HG03442 (cell line): Measurements from ENCODE around the gene OR2T12.
"Not testable (repeated sequence)": the region's sequence is repeated elsewhere in the genome, so short reads cannot be mapped to it uniquely, and the experiment has no call there.

Experiments
- ATAC-seq: cut with Tn5 transposase; IDR thresholded peaks from one replicate; pipeline ENCODE4 v1.9.1; 2021; ENCODE audit warnings: mild to moderate bottlenecking, moderate library complexity; ENCODE audit not compliant: unreplicated experiment

Gene OR2T12, protein sequence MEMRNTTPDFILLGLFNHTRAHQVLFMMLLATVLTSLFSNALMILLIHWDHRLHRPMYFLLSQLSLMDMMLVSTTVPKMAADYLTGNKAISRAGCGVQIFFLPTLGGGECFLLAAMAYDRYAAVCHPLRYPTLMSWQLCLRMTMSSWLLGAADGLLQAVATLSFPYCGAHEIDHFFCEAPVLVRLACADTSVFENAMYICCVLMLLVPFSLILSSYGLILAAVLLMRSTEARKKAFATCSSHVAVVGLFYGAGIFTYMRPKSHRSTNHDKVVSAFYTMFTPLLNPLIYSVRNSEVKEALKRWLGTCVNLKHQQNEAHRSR

DNA sequence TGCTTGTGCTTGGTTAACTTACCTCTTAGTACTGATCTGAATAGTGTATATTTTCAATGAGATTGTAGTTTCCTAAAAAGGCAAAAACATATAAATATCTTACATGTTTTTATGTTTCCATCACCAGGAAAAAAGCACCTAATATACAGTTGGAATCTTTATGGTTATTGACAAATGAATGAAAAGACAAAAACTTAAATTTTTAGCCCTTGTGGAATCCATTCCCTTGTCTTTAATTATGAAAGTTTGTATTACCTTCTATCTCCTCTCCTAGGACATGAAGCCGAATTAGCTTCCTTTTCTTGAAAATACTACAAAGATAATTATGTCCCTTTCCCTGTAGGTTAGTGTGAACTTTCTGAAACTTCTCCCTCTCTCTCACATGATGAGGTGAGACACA is at the start of gene OR2T12:
OR2T12 (minus strand) TSS at position 101 of the 400 bp plus-strand sequence. CDS start 7,846 bp downstream, outside the sequence.
- ATAC-seq = no peak

DNA sequence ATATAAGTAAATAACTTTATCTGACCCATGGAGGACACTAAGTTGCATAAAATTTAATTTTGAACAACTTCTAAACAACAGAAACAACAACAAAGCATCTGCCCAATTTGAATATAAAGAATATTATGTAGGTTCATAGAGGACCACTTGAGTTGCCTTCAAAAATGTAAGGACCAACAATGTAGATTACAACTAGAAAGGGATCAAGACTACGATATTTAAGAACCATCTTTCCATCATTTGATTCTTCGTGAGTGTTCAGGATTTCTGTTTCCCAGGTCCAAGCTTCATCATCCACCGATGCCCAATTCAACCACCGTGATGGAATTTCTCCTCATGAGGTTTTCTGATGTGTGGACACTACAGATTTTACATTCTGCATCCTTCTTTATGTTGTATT is 45.3 kb upstream of the OR2T12 start, which contains the start of gene OR14C36:
OR14C36 (plus strand) TSS at position 301 of the 400 bp plus-strand sequence; CDS start at position 301, 0 bp downstream.
- ATAC-seq = no peak

DNA sequence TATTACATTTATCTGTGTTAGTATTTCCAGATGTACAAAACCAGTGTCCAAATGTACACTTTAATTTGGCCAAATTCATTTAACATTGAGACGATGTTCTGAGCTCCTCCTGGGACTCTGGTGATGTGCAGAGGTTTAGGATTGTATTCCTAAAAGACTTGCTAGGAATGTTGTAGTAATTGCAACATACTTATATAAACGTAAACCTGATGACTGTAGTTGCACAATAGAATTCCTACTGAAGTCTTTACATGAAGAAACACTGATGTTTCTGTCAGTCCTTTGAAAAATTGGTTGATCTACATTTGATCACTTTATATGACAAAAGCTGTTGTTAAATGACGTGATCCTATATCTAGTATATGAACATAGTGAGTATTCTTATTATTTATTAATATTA is 40.2 kb upstream of the OR2T12 start:
- ATAC-seq = no peak

DNA sequence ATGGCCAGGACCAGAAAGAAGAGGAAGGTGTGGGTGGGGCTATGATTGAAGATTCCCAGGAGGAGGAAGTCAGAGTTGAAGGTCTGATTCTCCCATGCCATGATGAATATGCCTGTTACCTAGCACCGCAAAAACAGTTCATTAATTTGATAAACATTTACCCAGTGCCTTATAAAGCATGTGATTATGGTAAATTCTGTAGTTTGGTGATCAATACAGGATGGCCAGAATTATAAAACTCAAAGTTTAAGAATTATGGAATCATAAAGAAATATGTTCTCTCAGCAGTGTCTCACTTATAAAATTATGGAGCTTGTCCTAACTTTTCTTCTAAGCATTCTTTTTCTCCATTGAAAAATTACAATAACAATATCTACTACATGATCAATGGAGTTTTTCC is 21.2 kb upstream of the OR2T12 start, which contains the start of gene OR2M7:
OR2M7 (minus strand) TSS at position 101 of the 400 bp plus-strand sequence; CDS start at position 101, 0 bp downstream.
- ATAC-seq = no peak

DNA sequence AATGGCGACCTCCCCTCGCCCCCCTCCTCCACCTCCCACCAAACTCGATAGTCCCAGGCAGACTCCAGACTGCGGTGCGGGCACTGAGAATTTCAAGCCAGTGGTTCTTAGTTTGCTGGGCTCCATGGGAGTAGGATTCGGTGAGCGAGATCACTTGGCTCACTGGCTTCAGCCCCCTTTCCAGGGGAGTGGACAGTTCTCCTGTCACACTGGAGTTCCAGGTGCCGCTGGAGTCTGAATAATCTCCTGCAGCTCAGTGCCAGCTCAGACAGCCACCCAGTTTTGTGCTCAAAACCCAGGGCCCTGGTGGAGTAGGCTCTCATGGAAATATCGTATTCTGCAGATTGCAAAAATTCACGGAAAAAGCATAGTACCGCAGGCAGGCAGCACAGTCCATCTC is 13.6 kb upstream of the OR2T12 start:
- no peak for ATAC-seq

DNA sequence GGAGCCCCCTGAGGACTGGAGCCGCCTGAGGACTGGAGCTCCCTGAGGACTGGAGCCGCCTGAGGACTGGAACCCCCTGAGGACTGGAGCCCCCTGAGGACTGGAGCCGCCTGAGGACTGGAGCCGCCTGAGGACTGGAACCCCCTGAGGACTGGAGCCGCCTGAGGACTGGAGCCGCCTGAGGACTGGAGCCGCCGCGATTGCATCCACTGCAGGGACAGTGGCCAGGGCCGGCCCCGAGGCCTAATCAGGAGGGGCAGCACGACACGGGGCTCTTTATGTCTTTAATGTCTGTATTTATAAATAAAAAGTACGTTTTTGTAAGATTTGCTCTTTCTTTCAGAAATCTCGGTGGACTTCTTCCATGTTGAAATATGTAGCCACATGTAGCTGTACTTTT is 3.5 kb upstream of the OR2T12 start:
- ATAC-seq = not testable (repeated sequence)

DNA sequence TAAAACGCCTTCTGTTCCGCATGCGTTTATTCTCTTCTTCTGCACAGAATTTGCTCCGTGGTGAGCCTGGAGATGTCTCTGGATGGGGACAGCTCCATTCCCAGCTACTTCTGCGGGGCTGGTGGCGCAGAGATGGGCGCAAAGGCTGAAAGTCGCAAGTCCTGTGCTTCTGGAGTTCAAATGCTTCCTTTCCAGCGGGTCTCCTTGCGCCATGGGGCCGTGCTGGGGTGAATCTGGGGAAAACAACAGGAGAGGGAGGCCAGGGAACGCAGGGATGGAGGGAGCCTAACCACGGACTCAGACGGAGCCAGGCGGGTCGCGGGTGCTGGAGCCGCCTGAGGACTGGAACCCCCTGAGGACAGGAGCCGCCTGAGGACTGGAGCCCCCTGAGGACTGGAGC is 2.9 kb upstream of the OR2T12 start:
- ATAC-seq = no peak

DNA sequence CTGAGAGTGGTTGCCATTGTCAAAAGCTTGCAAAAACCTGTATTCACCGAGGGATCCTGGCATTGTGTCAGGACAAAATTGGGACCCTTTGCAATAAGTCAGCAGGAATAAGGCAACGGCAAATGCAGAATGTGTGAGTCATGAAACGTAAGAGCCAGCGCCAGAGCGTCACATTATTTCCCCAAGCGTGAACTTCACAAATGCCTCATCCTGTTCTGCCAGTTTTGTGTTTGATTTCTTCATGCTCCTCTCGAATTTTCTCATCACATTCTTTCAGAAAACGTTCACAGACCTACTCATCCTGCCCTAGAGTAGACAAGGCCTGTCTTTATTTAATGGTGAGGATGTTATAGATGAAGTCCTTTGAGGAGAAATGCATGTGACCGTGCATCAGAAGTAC is 2.4 kb upstream of the OR2T12 start:
- not testable (repeated sequence) for ATAC-seq

DNA sequence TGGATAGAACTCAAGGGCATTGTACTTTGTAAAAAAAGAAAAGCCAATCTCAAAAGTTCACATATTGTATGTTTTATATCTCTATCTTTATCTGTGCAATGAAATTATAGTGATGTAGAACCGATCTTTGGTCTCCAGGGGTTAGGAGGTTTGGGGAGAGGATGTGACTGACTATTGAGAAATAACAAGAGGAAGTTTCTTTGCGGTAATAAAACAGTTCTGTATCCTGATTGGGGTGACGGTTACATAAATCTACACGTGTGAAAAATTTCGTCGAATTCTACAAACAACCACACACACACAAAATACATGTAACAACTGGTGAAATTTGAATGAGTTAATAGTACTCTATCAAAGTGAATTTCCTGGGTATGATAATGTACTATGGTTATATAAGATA is 14.8 kb downstream of the OR2T12 start:
- no peak for ATAC-seq

DNA sequence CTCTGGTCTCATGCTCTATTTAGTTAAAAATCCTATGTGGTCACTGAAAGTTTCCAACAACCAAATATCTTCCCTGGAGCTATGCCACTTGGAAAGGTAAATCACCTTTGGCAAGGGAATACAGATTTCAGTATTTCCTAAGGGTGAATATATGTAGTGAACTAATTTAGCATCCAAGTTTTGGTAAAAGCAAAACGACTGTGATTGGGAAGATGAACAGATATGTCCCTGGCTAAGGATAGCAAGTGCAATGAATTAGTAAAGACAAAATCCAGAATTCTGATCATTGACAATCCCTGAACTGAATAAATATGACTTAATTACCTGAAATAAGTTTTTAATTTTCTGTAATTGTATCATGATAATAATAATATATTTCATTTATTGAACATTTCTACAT is 25.3 kb downstream of the OR2T12 start, which contains the start of gene OR2T33:
OR2T33 (minus strand) TSS at position 101 of the 400 bp plus-strand sequence. CDS start 4,162 bp downstream, outside the sequence.
- no peak for ATAC-seq

DNA sequence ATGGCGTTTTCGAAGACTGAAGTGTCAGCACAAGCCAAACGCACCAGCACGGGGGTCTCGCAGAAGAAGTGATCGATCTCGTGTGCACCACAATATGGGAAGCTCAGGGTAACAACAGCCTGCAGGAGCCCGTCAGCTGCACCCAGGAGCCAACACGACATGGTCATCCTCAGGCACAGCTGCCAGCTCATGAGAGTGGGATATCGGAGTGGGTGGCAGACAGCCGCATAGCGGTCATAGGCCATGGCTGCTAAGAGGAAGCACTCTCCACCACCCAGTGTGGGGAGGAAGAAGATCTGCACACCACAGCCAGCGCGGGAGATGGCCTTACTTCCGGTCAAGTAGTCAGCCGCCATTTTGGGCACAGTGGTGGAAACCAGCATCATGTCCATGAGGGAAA is 30.0 kb downstream of the OR2T12 start:
- ATAC-seq = not testable (repeated sequence)

DNA sequence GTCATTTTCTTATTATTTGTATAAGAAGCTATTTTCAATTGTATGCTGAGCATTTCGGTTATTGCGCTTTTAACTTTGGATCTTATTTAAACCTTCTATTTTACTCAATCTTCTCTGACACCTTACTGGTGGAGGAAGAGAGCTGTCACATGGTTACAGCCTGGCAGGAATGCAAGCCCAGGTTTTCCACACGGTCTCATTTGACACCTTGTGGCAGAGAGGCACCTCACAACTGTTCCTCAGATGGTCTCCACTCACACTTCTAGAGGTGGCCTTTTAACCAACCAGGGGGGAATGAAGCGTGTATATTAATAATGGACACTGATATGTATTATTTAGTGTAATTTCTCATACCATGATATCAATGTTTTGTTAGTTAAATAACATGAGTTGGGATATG is 35.0 kb downstream of the OR2T12 start:
- no peak for ATAC-seq

DNA sequence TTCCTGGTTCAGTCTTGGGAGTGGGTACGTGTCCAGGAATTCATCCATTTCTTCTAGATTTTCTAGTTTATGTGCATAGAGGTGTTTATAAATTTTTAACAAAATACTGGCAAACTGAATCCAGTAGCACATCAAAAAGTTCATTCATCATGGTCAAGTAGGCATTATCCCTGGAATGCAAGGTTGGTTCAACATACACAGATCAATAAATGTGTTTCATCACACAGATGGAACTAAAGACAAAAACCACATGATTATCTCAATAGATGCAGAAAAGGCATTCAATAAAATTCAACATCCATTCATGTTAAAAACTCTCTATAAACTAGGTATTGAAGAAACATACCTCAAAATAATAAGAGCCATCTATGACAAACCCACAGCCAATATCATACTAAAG is 43.9 kb downstream of the OR2T12 start:
- not testable (repeated sequence) for ATAC-seq

DNA sequence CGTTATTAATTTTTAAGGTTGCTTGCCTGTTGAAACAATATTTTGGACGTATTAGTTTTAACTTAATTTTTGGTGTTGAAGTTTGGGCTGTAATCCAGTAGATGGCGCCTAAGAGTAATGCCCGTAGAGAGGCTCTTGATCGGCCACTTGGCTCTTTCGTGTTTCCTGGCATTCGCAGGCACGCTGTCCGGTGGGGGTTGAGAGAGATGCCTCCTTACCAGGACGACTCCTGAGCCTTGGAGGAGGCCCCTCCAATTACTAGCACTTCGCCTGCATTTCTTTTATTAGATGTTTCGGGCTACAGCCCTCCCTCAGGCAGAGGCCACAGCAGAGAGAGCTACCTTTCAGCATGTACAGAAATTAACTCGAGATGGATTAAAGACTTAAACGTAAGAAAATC is 60.0 kb downstream of the OR2T12 start:
- ATAC-seq = peak; percentile 89
